A549 (cell line): Measurements from ENCODE around the gene RAB6C. TPM values are rescaled to one million over a fixed set of nuclear protein-coding genes. Genes with fewer than 3 reads are reported as not detected.
"Not testable (repeated sequence)": the region's sequence is repeated elsewhere in the genome, so short reads cannot be mapped to it uniquely, and the experiment has no call there.

Source experiments
- ATAC-seq, 2 experiments: fragments of 200-7000 bp in 1 of 2; fragments of >200 bp in 1 of 2; cut with Nextera tagmentation in 1 of 2; cut with Tn5 transposase in 1 of 2; 3 replicates each; pipeline versions ENCODE4 v1.8.0 to v1.9.1; 2018 to 2020; ENCODE audit warnings: mild to moderate bottlenecking in 1 of 2, moderate library complexity in 1 of 2
- CTCF ChIA-PET: fragments of 300-600 bp; sonication (Branson Sonifier 250); formaldehyde crosslinking; extraction: SDS; loops from one replicate; lab custom pipeline; 2021; ENCODE audit warnings: antibody characterized with exemption, inconsistent platforms; lab: Yijun Ruan, JAX
- POLR2A ChIA-PET: fragments of 350-600 bp; formaldehyde crosslinking; extraction: SDS; loops from one replicate; lab custom pipeline; 2021; ENCODE audit warnings: antibody characterized with exemption, inconsistent platforms; lab: Yijun Ruan, JAX
- DNase-seq, 2 experiments: peaks; one replicate each; pipeline versions ENCODE4 v3.0.0 to v3.0.0-alpha.2; 2011 to 2016; ENCODE audit warnings: low read depth in 1 of 2, low spot score in 1 of 2
- FAIRE-seq: peaks from 2 replicates; lab custom pipeline; 2011; peaks lifted over from hg19 to GRCh38; lab: Jason Lieb, UNC
- H3K27ac ChIP-seq, 2 experiments: fragments of >200 bp; sonication (Bioruptor Twin); formaldehyde crosslinking; 3 replicates each; pipeline ENCODE4 v1.5.1; 2016 to 2017
- H3K4me1 ChIP-seq: fragments of >200 bp; sonication (Bioruptor Twin); formaldehyde crosslinking; 3 replicates; pipeline ENCODE4 v1.6.1; 2016
- H3K4me2 ChIP-seq: fragments of >200 bp; sonication (Bioruptor Twin); formaldehyde crosslinking; 3 replicates; pipeline ENCODE4 v1.6.1; 2016
- H3K4me3 ChIP-seq: fragments of >200 bp; sonication (Bioruptor Twin); formaldehyde crosslinking; 3 replicates; pipeline ENCODE4 v1.5.1; 2016
- H3K9me3 ChIP-seq: fragments of >200 bp; sonication (Bioruptor Twin); formaldehyde crosslinking; 3 replicates; pipeline ENCODE4 v1.6.1; 2016
- WGBS: methylation state at CpG from one replicate; pipeline ENCODE4 v1.1.6; 2017; ENCODE audit errors: missing lambda C conversion rate; 5-methylcytosine and 5-hydroxymethylcytosine counted together
- polyA plus RNA-seq, 4 experiments: library from polyadenylated mRNA; depleted of rRNA in 3 of 4; stranded (reverse); fragments of >200 nt; fragmentation: RNase III in 1 of 4; extraction: RNeasy Plus Mini Kit Qiagen cat#74134 plus additional on column Dnase treatment in 1 of 4; gene quantifications; 2 replicates in 3 of 4; 3 replicates in 1 of 4; pipeline ENCODE4 v1.2.3, GENCODE V29; 2011 to 2017

RAB6C gene
- polyA plus RNA-seq, 2 of the 4 experiments (the other 2 are of a cell fraction) = 0.06 TPM; not detected in 1

GRCh38 chr2:130025931-130026330 lies 46.5 kb downstream of the RAB6C start:
- 0% methylated on average over 1 of the region's 1 CpG for WGBS
- H3K4me1 ChIP-seq, H3K27ac ChIP-seq, ATAC-seq, FAIRE-seq, POLR2A ChIA-PET, H3K4me2 ChIP-seq, H3K9me3 ChIP-seq, H3K4me3 ChIP-seq, CTCF ChIA-PET: not testable (repeated sequence)
- peak in 1 of 2 experiments; percentile 20 for DNase-seq

Other genes starting within 250 kb of the RAB6C start
- gene POTEF, start 149.6 kb downstream of the RAB6C start, polyA plus RNA-seq (2011; rRNA removed) = 0.06 and 0.07 TPM in 2 replicates
- gene POTEF, start 149.6 kb downstream of the RAB6C start, polyA plus RNA-seq (2017; fragmentation: RNase III; extraction: RNeasy Plus Mini Kit Qiagen cat#74134 plus additional on column Dnase treatment) = 0.05 TPM in 1 of 3 replicates, not detected in the others
- gene CCDC74B, start 165.4 kb downstream of the RAB6C start, polyA plus RNA-seq (2011; rRNA removed) = 5.2 and 5.6 TPM in 2 replicates
- 4.8 to 5.4 TPM (median 5.0 TPM) in 3 replicates for gene CCDC74B, start 165.4 kb downstream of the RAB6C start, polyA plus RNA-seq (2017; fragmentation: RNase III; extraction: RNeasy Plus Mini Kit Qiagen cat#74134 plus additional on column Dnase treatment)
- gene SMPD4, start 201.9 kb downstream of the RAB6C start, polyA plus RNA-seq (2011; rRNA removed) = 43.3 and 47.1 TPM in 2 replicates
- gene SMPD4, start 201.9 kb downstream of the RAB6C start, polyA plus RNA-seq (2017; fragmentation: RNase III; extraction: RNeasy Plus Mini Kit Qiagen cat#74134 plus additional on column Dnase treatment) = 53.2 to 54.6 TPM (median 53.3 TPM) in 3 replicates
- gene MZT2B, start 202.6 kb downstream of the RAB6C start, polyA plus RNA-seq (2011; rRNA removed) = 78.6 and 102 TPM in 2 replicates
- 223 to 283 TPM (median 273 TPM) in 3 replicates for gene MZT2B, start 202.6 kb downstream of the RAB6C start, polyA plus RNA-seq (2017; fragmentation: RNase III; extraction: RNeasy Plus Mini Kit Qiagen cat#74134 plus additional on column Dnase treatment)
- gene TUBA3E, start 218.8 kb downstream of the RAB6C start, polyA plus RNA-seq (2011; rRNA removed) = not detected in 2 replicates
- not detected in 3 replicates for gene TUBA3E, start 218.8 kb downstream of the RAB6C start, polyA plus RNA-seq (2017; fragmentation: RNase III; extraction: RNeasy Plus Mini Kit Qiagen cat#74134 plus additional on column Dnase treatment)